IMR-90 (cell line): ENCODE measurements around the gene TBPL2. TPM values are rescaled to one million over a fixed set of nuclear protein-coding genes. Genes with fewer than 3 reads are reported as not detected.

Experiments used
- ATAC-seq: fragments of 200-7000 bp; cut with Tn5 transposase; 2 replicates; pipeline ENCODE4 v1.9.1; 2020; ENCODE audit warnings: low read depth, mild to moderate bottlenecking, moderate library complexity
- BruUV-seq: library from RNA; stranded (reverse); fragments of 400-500 nt; replicated peaks from 2 replicates; lab custom pipeline; 2021; lab: Mats Ljungman, UMichigan
- CTCF ChIA-PET: fragments of 300-600 bp; formaldehyde crosslinking; extraction: SDS; loops from one replicate; lab custom pipeline; 2021; ENCODE audit warnings: antibody characterized with exemption; lab: Yijun Ruan, JAX
- POLR2A ChIA-PET: fragments of 300-600 bp; sonication (Branson Sonifier 250); formaldehyde crosslinking; loops from one replicate; lab custom pipeline; 2022; ENCODE audit warnings: antibody characterized with exemption; ENCODE audit not compliant: unreplicated experiment; lab: Charles Lee
- DNase-seq: peaks from one replicate; pipeline ENCODE4 v3.0.0; 2013
- H2AFZ ChIP-seq: replicated peaks from 2 replicates; pipeline ENCODE3; 2013; ENCODE audit warnings: low read length, mild to moderate bottlenecking; ENCODE audit not compliant: poor library complexity
- H2AK5ac ChIP-seq: 2 replicates; pipeline ENCODE4 v1.6.1; 2013; ENCODE audit warnings: low read depth, low read length, inconsistent platforms
- H2AK9ac ChIP-seq: replicated peaks from 2 replicates; pipeline ENCODE3; 2013; ENCODE audit warnings: mild to moderate bottlenecking, low read depth, low read length, moderate library complexity; ENCODE audit not compliant: poor library complexity
- H2BK120ac ChIP-seq: 2 replicates; pipeline ENCODE4 v1.6.1; 2013; ENCODE audit warnings: low read depth, low read length, inconsistent platforms
- H2BK15ac ChIP-seq: 3 replicates; pipeline ENCODE4 v1.6.1; 2013; ENCODE audit warnings: low read depth, low read length, inconsistent platforms
- H2BK20ac ChIP-seq: 2 replicates; pipeline ENCODE4 v1.6.1; 2013; ENCODE audit warnings: low read depth, mild to moderate bottlenecking, inconsistent platforms, low read length, moderate library complexity
- H2BK5ac ChIP-seq: 2 replicates; pipeline ENCODE4 v1.6.1; 2013; ENCODE audit warnings: mild to moderate bottlenecking, low read depth, low read length, inconsistent platforms; ENCODE audit not compliant: poor library complexity, severe bottlenecking
- H3K14ac ChIP-seq: replicated peaks from 2 replicates; pipeline ENCODE4 v1.6.1; 2013; ENCODE audit warnings: low read depth, low read length, inconsistent platforms
- H3K18ac ChIP-seq: 2 replicates; pipeline ENCODE4 v1.6.1; 2013; ENCODE audit warnings: low read depth, low read length, control low read depth
- H3K23ac ChIP-seq: 2 replicates; pipeline ENCODE4 v1.6.1; 2013; ENCODE audit warnings: low read depth, low read length, inconsistent platforms
- H3K27ac ChIP-seq: 2 replicates; pipeline ENCODE4 v1.5.1; 2013; ENCODE audit warnings: mild to moderate bottlenecking, control low read depth, low read length; ENCODE audit not compliant: insufficient read depth
- H3K27me3 ChIP-seq: 2 replicates; pipeline ENCODE4 v1.6.1; 2013; ENCODE audit warnings: low read length; ENCODE audit not compliant: control insufficient read depth, insufficient read depth
- H3K36me3 ChIP-seq: 2 replicates; pipeline ENCODE4 v1.6.1; 2013; ENCODE audit warnings: low read length, mixed read lengths; ENCODE audit not compliant: control insufficient read depth, insufficient read depth
- H3K4ac ChIP-seq: 2 replicates; pipeline ENCODE4 v1.6.1; 2013; ENCODE audit warnings: low read depth, low read length, inconsistent platforms
- H3K4me1 ChIP-seq: 2 replicates; pipeline ENCODE4 v1.6.1; 2013; ENCODE audit warnings: low read length, mixed read lengths; ENCODE audit not compliant: control insufficient read depth, insufficient read depth
- H3K4me2 ChIP-seq: 2 replicates; pipeline ENCODE4 v1.6.1; 2013; ENCODE audit warnings: low read depth, mild to moderate bottlenecking, control low read depth, low read length, moderate library complexity
- H3K4me3 ChIP-seq: 2 replicates; pipeline ENCODE4 v1.5.1; 2013; ENCODE audit warnings: low read depth, mild to moderate bottlenecking, control low read depth, low read length, moderate library complexity; ENCODE audit not compliant: insufficient read depth
- H3K56ac ChIP-seq: 2 replicates; pipeline ENCODE4 v1.6.1; 2013; ENCODE audit warnings: low read length, inconsistent platforms; ENCODE audit not compliant: insufficient read depth; ENCODE audit errors: extremely low read depth
- H3K79me1 ChIP-seq, 2 experiments: 2 replicates each; pipeline ENCODE4 v1.6.1; 2013; ENCODE audit warnings: low read length in 2 of 2, inconsistent platforms in 1 of 2, low read depth in 1 of 2
- H3K9ac ChIP-seq: 2 replicates; pipeline ENCODE4 v1.6.1; 2013; ENCODE audit warnings: low read depth, low read length, control low read depth
- H3K9me1 ChIP-seq: 2 replicates; pipeline ENCODE4 v1.6.1; 2013; ENCODE audit warnings: low read length, inconsistent platforms; ENCODE audit not compliant: insufficient read depth
- H3K9me3 ChIP-seq: 2 replicates; pipeline ENCODE4 v1.6.1; 2013; ENCODE audit warnings: low read length; ENCODE audit not compliant: control insufficient read depth, insufficient read depth
- H4K20me1 ChIP-seq: 2 replicates; pipeline ENCODE4 v1.6.1; 2013; ENCODE audit warnings: low read length, inconsistent platforms; ENCODE audit not compliant: insufficient read depth
- H4K5ac ChIP-seq: 2 replicates; pipeline ENCODE4 v1.6.1; 2013; ENCODE audit warnings: mild to moderate bottlenecking, low read depth, low read length, control low read depth
- H4K8ac ChIP-seq, 2 experiments: 2 replicates each; pipeline ENCODE4 v1.6.1; 2013; ENCODE audit warnings: low read depth in 2 of 2, low read length in 2 of 2, control low read depth in 1 of 2, inconsistent platforms in 1 of 2
- H4K91ac ChIP-seq: 2 replicates; pipeline ENCODE4 v1.6.1; 2013; ENCODE audit warnings: low read depth, low read length, inconsistent platforms; ENCODE audit not compliant: insufficient read depth
- BHLHE40 ChIP-seq: fragments of 150-350 bp; IDR thresholded peaks from 2 replicates; pipeline ENCODE4 v1.6.1; 2016; ENCODE audit warnings: mild to moderate bottlenecking, low read depth, low read length
- CEBPB ChIP-seq: IDR thresholded peaks from 2 replicates; pipeline ENCODE4 v1.6.1; 2012; ENCODE audit warnings: low read depth, low read length, improper control_type of control experiment
- CHD1 ChIP-seq: IDR thresholded peaks from 2 replicates; pipeline ENCODE4 v1.6.1; 2012; ENCODE audit warnings: low read depth, low read length, improper control_type of control experiment
- CTCF ChIP-seq: conservative IDR thresholded peaks from 2 replicates; pipeline ENCODE4 v1.5.1; 2012; ENCODE audit warnings: mild to moderate bottlenecking, low read depth, low read length, improper control_type of control experiment
- ELK1 ChIP-seq: fragments of 150-350 bp; IDR thresholded peaks from 2 replicates; pipeline ENCODE4 v1.6.1; 2016; ENCODE audit warnings: low read depth, mild to moderate bottlenecking, low read length, moderate library complexity, borderline replicate concordance
- FOS ChIP-seq: fragments of 150-350 bp; IDR thresholded peaks from 2 replicates; pipeline ENCODE4 v1.6.1; 2016; ENCODE audit warnings: low read depth, low read length
- MAFK ChIP-seq: IDR thresholded peaks from 2 replicates; pipeline ENCODE4 v1.6.1; 2012; ENCODE audit warnings: low read depth, low read length, improper control_type of control experiment
- MAZ ChIP-seq: IDR thresholded peaks from 2 replicates; pipeline ENCODE4 v1.6.1; 2012; ENCODE audit warnings: low read depth, mild to moderate bottlenecking, low read length, improper control_type of control experiment, moderate library complexity, borderline replicate concordance
- MXI1 ChIP-seq: IDR thresholded peaks from 2 replicates; pipeline ENCODE4 v1.6.1; 2012; ENCODE audit warnings: low read depth, mild to moderate bottlenecking, low read length, moderate library complexity, borderline replicate concordance
- NFE2L2 ChIP-seq: fragments of 150-350 bp; IDR thresholded peaks from 2 replicates; pipeline ENCODE4 v1.6.1; 2016; ENCODE audit warnings: low read depth, mild to moderate bottlenecking, low read length
- POLR2A ChIP-seq: IDR thresholded peaks from 2 replicates; pipeline ENCODE4 v1.6.1; 2012; ENCODE audit warnings: mild to moderate bottlenecking, low read depth, low read length
- RAD21 ChIP-seq: IDR thresholded peaks from 2 replicates; pipeline ENCODE4 v1.6.1; 2012; ENCODE audit warnings: low read length, improper control_type of control experiment
- RCOR1 ChIP-seq: IDR thresholded peaks from 2 replicates; pipeline ENCODE4 v1.6.1; 2012; ENCODE audit warnings: mild to moderate bottlenecking, low read length, improper control_type of control experiment; ENCODE audit not compliant: insufficient replicate concordance
- RFX5 ChIP-seq: IDR thresholded peaks from 2 replicates; pipeline ENCODE4 v1.8.0; 2012; ENCODE audit warnings: low read depth, mild to moderate bottlenecking, low read length, moderate library complexity
- SMC3 ChIP-seq: fragments of 150-350 bp; IDR thresholded peaks from 2 replicates; pipeline ENCODE4 v1.6.1; 2016; ENCODE audit warnings: low read depth, mild to moderate bottlenecking, antibody characterized with exemption, low read length, moderate library complexity
- USF2 ChIP-seq: fragments of 150-350 bp; IDR thresholded peaks from 2 replicates; pipeline ENCODE4 v1.6.1; 2017; ENCODE audit warnings: mild to moderate bottlenecking, antibody characterized with exemption, low read length, low read depth
- whole genome bisulfite sequencing, 2 experiments: methylation state at CpG; one replicate each; pipeline versions ENCODE4 v1.1.5 to v1.1.7; 2013; ENCODE audit warnings: missing lambda C conversion rate in 2 of 2; ENCODE audit not compliant: insufficient read length in 1 of 2; ENCODE audit errors: extremely low coverage in 2 of 2; 5-methylcytosine and 5-hydroxymethylcytosine counted together
- dilution Hi-C: fragments of 300-500 bp; cut with HindIII; formaldehyde crosslinking; loops from one replicate; pipeline ENCODE4 v1.14.3; 2018; ENCODE audit warnings: low sequenced_read_pairs; ENCODE audit not compliant: unreplicated experiment
- in situ Hi-C: fragments of 300-500 bp; cut with MboI; formaldehyde crosslinking; loops from 3 replicates; pipeline ENCODE4 v1.14.3; 2019; ENCODE audit warnings: low sequenced_read_pairs, inconsistent platforms, mixed read lengths
- intact Hi-C: fragments of 100-400 bp; cut with micrococcal nuclease; formaldehyde crosslinking; loops from 2 replicates; pipeline ENCODE4 v1.10.0; 2022
- polyA plus RNA-seq, 3 experiments: library from polyadenylated mRNA; depleted of rRNA; stranded (reverse); fragments of >200 nt; gene quantifications; 2 replicates each; pipeline ENCODE4 v1.2.3, GENCODE V29; 2012; ENCODE audit warnings: low replicate concordance in 1 of 3
- total RNA-seq: library from RNA; depleted of rRNA; stranded (reverse); fragments of >200 nt; gene quantifications from 2 replicates; pipeline ENCODE4 v1.2.3, GENCODE V29; 2012

Gene TBPL2
- total and polyA plus RNA-seq, 2 of the 4 experiments (the other 2 are of a cell fraction) = not detected

- DNase-seq = no peak
- no CpG with 5 or more reads among the region's 1 CpG for WGBS, 2 experiments
- no peak overlapping the region for H3K9ac ChIP-seq
- H3K14ac ChIP-seq = no peak overlapping the region
- no peak overlapping the region for H3K27ac ChIP-seq
- H3K79me1 ChIP-seq = no peaks in the 10 kb centered on the region
- intact Hi-C loops (no loop called here), in situ Hi-C loops (no loop called here), dilution Hi-C loops (no loop called here)
- no peaks in the 10 kb centered on the region for H3K9me3 ChIP-seq
- H2BK20ac ChIP-seq = no peak overlapping the region
- peaks cover 7% of the 10 kb centered on the region; the same call in 1 of the 2 replicates for H3K27me3 ChIP-seq
- H3K18ac ChIP-seq = no peak overlapping the region
- no peaks in the 10 kb centered on the region; the same call in 1 of the 2 replicates for H3K4me1 ChIP-seq
- no peak overlapping the region for H3K56ac ChIP-seq
- no peak overlapping the region for H4K8ac ChIP-seq
- H2AK9ac ChIP-seq = no peak overlapping the region
- no peak overlapping the region for H3K23ac ChIP-seq
- ChIA-PET CTCF (interaction anchor here (1.0 kb wide), 1 partner anchor 149 kb away, joined by 3 read pairs; no protein-coding TSS in a partner anchor), POLR2A (no interaction called here)
- no peak overlapping the region for H3K4me3 ChIP-seq
- no peak overlapping the region for H2AK5ac ChIP-seq
- no peaks in the 10 kb centered on the region for H3K36me3 ChIP-seq
- no TSS peak for BruUV-seq
- H2BK15ac ChIP-seq = no peak overlapping the region
- no peak overlapping the region for H2AFZ ChIP-seq
- ATAC-seq = no peak
- H4K91ac ChIP-seq = no peak overlapping the region
- no peak overlapping the region for H2BK120ac ChIP-seq
- no peak overlapping the region for H4K5ac ChIP-seq
- no peak for TF ChIP-seq USF2
- no peak for TF ChIP-seq RFX5
- TF ChIP-seq RCOR1 = no peak
- TF ChIP-seq FOS = no peak
- no peak for TF ChIP-seq ELK1
- no peak for TF ChIP-seq SMC3
- no peak for TF ChIP-seq POLR2A
- no peak for TF ChIP-seq CTCF
- TF ChIP-seq MAFK = no peak
- no peak for TF ChIP-seq NFE2L2
- TF ChIP-seq MAZ = no peak
- TF ChIP-seq MXI1 = no peak
- no peak for TF ChIP-seq RAD21
- TF ChIP-seq CEBPB = no peak
- TF ChIP-seq CHD1 = no peak
- TF ChIP-seq BHLHE40 = no peak
- no peaks in the 10 kb centered on the region for H4K20me1 ChIP-seq
- H3K9me1 ChIP-seq = no peaks in the 10 kb centered on the region
- no peak overlapping the region for H3K4me2 ChIP-seq
- H3K4ac ChIP-seq = no peak overlapping the region
- no peak overlapping the region for H2BK5ac ChIP-seq
Observed at GRCh38 chr14:55419663-55420062, 20.8 kb downstream of the TBPL2 start.
